ENCODE measurements around the gene CORO2A. TPM values are rescaled to one million over a fixed set of nuclear protein-coding genes. Genes with fewer than 3 reads are reported as not detected.

The CORO2A gene
- total RNA-seq, 4 donors from 2014 or later: 0.77 to 4.8 (median 0.86) TPM

DNA sequence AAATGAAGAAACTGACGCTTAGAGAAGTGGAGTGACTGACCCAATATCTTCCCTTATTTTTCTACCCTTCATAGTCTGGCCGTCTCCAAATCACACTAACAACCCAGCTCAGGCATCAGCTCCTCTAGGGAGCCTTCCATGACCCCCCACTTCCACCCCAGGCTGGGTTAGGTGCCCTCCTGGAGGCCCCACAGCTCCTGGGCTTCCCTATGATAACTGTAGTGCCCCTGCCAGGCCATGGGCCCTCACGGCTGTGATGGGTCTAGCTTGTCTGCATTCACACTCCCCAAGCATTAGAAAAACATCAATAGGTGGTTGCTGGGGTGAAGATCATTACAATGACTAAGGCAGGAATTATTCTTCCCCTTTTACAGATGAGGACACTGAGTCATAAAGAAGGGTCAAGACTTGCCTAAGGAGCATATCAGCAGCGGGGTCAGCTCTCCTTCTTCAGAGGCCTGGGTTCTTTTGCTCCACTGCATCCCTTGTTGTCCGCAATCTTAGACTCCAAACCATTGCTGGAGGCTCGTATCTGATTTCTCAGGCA, 7.3 kb downstream of the CORO2A start:
- H3K4me1 ChIP-seq: no peaks in the 10 kb centered on the region
- H3K4me3 ChIP-seq: no peak overlapping the region
- WGBS, 2 donors (ENCODE audit: low coverage in 1 of 2): 64 to 83% methylated on average over 1 to 4 of the region's 6 CpGs
- no peaks in the 10 kb centered on the region for H3K36me3 ChIP-seq
- TF ChIP-seq POLR2A (IDR thresholded peaks at IDR 0.05) (no peak), EP300 (IDR thresholded peaks at IDR 0.05) (no peak)
- TF ChIP-seq, protein P1, sequence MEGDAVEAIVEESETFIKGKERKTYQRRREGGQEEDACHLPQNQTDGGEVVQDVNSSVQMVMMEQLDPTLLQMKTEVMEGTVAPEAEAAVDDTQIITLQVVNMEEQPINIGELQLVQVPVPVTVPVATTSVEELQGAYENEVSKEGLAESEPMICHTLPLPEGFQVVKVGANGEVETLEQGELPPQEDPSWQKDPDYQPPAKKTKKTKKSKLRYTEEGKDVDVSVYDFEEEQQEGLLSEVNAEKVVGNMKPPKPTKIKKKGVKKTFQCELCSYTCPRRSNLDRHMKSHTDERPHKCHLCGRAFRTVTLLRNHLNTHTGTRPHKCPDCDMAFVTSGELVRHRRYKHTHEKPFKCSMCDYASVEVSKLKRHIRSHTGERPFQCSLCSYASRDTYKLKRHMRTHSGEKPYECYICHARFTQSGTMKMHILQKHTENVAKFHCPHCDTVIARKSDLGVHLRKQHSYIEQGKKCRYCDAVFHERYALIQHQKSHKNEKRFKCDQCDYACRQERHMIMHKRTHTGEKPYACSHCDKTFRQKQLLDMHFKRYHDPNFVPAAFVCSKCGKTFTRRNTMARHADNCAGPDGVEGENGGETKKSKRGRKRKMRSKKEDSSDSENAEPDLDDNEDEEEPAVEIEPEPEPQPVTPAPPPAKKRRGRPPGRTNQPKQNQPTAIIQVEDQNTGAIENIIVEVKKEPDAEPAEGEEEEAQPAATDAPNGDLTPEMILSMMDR (IDR thresholded peaks at IDR 0.05): no peak
- H3K9me3 ChIP-seq: no peaks in the 10 kb centered on the region
- no peak for ATAC-seq
- H3K27me3 ChIP-seq: peaks cover 7% of the 10 kb centered on the region
- no peak overlapping the region for H3K27ac ChIP-seq

DNA sequence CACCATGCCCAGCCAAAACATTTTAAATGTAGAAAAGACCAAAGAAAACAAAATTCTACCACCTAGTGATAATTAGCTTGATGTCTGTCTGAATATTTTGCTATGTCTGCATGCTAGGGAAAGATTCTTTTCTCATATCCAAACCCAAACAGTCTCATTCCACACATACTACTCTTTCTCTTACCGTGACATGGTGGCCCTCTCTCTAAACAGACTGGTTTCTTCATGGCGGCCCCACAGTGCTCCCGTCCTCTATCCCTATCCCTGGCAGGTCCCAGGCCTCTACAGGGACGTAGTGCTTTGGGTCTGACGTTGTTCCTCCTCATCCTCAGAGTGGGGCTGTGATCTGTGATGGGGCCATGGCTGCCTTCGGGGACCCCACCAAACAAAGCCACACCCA, 8.1 kb downstream of the CORO2A start:
- Histone ChIP-seq H3K4me1 (no peaks in the 10 kb centered on the region), H3K9me3 (no peaks in the 10 kb centered on the region), H3K4me3 (no peak overlapping the region), H3K36me3 (no peaks in the 10 kb centered on the region), H3K27ac (no peak overlapping the region), H3K27me3 (peaks cover 12% of the 10 kb centered on the region)
- 70 to 81% methylated on average over 3 to 5 of the region's 6 CpGs for WGBS, 2 donors (ENCODE audit: low coverage in 1 of 2)
- no peak for ATAC-seq
- TF ChIP-seq, protein P1 (IDR thresholded peaks at IDR 0.05): no peak
- TF ChIP-seq POLR2A (IDR thresholded peaks at IDR 0.05) (no peak), EP300 (IDR thresholded peaks at IDR 0.05) (no peak), POLR2AphosphoS5 (IDR thresholded peaks at IDR 0.05) (no peak)

DNA sequence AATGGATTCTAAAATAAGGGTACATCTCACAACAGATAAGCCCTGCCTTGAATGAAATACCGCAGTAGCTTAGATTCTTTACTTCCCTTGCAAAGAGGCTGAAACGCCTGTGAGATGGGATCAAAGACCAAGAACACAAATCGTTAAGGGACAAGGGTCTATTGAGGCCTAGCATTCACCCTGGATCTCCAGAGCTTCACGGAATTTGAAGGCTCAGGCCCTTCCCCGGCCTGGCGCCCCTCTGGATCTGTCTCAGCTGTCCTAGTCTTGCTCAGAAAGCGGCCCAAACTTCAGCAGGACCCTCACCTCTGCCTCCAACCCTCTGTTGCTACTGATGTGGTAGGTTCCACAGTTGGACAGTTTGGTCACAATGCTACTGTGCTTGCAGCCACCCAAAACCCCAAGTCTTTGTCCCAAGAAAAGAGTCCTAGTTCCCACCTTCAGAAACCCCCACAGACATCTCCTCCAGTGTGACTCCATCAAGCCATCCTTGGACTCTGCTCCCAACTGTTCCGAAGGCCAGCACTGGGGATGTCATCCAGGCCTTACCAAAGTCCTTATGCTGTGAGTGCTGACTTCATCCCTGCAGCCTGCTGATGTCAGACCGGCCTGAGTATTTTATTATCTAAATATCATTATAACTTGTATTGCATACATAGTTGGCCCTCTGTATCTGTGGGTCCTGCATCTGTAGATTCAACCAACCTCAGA, 9.4 kb downstream of the CORO2A start:
- no peaks in the 10 kb centered on the region for H3K9me3 ChIP-seq
- no peak for ATAC-seq
- TF ChIP-seq, protein P1 (IDR thresholded peaks at IDR 0.05): no peak
- TF ChIP-seq EP300 (IDR thresholded peaks at IDR 0.05): no peak
- TF ChIP-seq POLR2AphosphoS5 (IDR thresholded peaks at IDR 0.05): no peak
- TF ChIP-seq POLR2A (IDR thresholded peaks at IDR 0.05): no peak
- H3K4me3 ChIP-seq: no peak overlapping the region
- 69 to 89% methylated on average over 3 to 5 of the region's 9 CpGs for WGBS, 2 donors (ENCODE audit: low coverage in 1 of 2)
- no peak overlapping the region for H3K27ac ChIP-seq
- no peaks in the 10 kb centered on the region for H3K4me1 ChIP-seq
- no peaks in the 10 kb centered on the region for H3K36me3 ChIP-seq
- peaks cover 6% of the 10 kb centered on the region for H3K27me3 ChIP-seq

DNA sequence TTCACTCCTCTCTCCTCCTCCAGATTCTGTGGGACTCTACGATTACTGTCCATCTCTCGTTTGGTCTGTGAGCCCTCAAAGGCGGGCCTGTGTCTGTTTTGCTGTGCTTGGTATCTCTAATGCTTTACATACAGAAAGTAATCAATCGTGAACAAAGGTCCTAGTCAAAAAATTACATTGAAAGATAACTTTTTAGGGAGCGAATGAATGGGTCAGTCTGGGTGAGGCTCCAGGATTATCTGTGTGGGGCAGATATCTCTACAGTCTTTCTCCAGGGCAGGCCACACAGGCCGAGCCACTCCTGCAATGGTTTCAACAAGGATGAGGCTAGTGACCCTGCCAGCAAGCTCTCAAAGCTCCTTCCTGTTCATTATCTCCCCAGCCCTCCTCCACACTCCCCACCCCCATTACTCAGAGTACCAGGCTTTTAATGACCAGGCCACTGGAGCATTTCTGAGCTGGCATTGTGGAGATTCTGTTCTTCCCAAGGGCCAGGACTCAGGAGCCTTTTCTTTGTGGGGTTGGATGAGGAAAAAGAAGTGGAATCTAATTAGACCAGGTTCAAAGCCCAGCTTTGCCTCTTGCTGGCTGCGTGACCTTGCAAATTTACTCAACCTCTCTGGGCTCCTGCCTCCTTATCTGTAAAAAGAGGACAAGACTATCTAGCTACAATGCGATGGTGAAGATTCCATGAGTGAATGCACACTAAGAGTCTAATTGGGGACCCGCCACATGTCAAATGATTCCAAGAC, 10.2 kb downstream of the CORO2A start:
- H3K9me3 ChIP-seq: no peaks in the 10 kb centered on the region
- no peak overlapping the region for H3K4me3 ChIP-seq
- ATAC-seq: no peak
- 66 to 88% methylated on average over 7 to 9 of the region's 9 CpGs for WGBS, 2 donors (ENCODE audit: low coverage in 1 of 2)
- no peaks in the 10 kb centered on the region for H3K36me3 ChIP-seq
- H3K4me1 ChIP-seq: no peaks in the 10 kb centered on the region
- peaks cover 6% of the 10 kb centered on the region for H3K27me3 ChIP-seq
- no peak overlapping the region for H3K27ac ChIP-seq
- no peak for TF ChIP-seq EP300 (IDR thresholded peaks at IDR 0.05)
- TF ChIP-seq POLR2AphosphoS5 (IDR thresholded peaks at IDR 0.05): no peak
- TF ChIP-seq, protein P1 (IDR thresholded peaks at IDR 0.05): no peak
- TF ChIP-seq POLR2A (IDR thresholded peaks at IDR 0.05): no peak
